ENCODE data around the gene ADAMTS9.

The ADAMTS9 gene

DNA sequence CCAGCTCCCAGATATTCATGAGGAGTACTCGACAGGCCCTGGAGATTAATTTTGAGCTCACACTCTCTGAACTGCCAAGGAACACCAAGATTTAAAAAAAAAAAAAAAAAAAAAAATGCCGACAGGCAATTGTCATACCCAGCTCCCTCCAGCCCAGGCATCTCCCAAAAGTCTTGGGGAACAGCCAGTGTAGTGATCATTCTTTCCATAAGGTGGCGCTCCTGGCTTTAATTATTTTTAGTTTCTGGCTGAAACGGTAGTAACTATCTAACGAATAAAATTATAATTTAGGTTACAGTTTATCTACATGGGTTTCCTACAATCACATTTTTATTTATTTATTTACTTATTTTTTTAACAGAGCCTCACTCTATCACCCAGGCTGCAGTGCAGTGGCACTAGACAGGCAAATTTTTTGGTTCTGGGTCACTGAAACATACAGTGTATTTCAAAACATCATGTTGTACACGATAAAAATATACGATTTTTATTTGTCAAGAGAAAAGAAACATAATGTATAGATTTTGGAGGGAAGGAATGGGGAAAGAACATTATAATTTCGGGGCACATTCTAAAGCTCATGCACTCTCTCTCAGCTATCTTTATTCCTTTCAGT, 157.3 kb downstream of the ADAMTS9 start:
- no peak for DNase-seq

DNA sequence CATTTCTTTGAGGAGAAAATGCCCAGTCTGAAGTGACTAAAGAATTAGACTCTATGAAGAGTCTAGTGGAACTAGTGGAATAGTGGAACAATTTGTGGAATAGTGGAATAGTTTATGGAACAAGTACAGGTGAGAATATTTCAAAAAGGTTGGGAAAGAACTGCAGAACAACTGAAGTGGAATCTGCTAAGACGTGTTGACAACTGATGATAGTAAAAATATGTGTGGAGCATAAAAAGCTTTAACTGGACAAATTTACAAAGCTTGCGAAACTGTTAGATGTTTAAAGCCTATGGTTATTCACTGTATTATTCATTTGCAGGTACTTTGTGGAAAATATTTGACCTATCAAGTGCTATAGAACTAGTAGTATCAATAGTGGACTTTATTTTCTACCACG, 164.5 kb downstream of the ADAMTS9 start:
- no peak for DNase-seq

DNA sequence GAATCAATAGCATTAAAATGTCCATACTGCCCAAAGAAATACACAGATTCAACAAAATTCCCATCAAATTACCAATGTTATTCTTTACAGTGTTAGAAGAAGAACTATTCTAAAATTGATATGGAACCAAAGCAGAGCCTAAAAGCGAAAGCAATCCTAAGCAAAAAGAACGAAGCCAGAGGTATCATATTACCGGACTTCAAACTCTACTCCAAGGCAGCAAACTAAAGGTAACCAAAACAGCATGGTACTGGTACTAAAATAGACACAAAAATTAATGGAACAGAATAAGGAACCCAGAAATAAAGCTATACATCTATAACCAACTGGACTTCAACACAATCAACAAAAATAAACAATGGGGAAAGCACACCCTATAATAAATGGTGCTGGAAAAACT, 167.5 kb downstream of the ADAMTS9 start:
- DNase-seq, result no peak

DNA sequence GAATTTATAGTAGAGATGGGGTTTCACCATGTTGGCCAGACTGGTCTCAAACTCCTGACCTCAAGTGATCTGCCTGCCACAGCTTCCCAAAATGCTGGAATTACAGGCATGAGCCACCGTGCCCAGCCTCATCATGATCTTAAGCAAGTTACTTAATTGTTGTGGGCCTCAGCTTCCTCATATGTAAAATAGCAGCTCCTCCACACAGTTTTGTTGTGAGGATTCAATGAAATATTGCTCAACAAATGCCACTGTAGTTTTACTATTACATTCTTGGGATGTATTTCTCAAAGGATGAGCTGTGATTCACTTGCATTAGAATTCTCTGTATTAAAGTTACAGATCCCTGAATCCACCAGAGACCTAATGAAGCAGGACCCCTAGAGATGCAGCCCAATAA, 168.8 kb downstream of the ADAMTS9 start:
- DNase-seq, result no peak

DNA sequence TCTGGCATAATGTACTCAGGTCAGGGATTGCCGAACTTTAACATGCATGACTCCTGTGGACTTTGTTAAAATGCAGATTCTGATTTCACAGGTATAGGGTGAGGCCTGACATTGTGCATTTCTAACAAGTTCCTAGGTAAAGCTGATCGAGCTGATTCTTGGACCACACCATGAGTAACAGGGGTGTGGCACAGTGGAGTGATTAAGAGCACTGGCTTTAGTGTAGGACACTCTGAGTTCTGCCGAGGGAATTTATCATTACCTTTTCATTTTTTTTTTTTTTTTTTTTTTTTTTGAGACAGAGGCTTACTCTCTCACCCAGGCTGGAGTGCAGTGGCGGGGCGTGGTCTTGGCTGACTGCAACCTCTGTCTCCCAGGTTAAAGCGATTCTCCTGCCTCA, 169.3 kb downstream of the ADAMTS9 start:
- no peak for DNase-seq

DNA sequence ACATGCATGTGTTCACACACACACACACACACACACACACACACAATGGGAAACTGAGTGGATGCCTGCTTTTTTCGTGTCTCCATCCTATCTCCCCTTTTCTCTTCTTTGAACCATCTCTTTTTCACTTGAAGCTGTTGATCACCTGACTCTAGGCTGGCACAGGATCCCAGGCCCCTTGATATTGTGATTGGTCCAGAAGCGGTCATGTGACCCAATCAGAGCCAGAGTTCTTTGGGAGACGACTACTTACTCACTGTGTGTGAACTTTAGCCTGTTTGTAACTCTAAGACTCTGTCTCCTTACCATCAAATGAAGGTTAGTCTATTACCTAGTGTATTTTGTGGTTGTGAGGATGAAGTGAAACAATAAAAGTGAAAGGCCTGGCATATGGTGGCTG, 172.9 kb downstream of the ADAMTS9 start:
- no peak for DNase-seq

DNA sequence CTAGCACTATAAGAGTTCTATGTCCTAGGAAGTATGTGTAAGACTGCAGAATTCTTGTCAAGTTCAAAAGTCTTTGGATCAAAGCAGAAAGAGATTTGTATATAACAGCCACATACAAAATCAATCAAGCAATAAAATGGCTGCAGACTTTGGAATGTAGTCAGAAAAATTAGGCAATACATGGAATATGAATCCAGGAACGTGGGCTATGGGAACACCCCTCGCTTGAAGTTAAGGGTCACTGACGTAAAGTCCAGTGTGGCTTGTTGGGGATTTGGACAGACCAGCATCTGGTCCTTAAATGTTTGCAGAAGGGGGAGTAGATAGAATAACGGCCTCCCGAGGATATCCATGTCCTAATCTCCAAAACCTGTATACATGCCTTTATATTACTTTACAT, 178.6 kb downstream of the ADAMTS9 start:
- no peak for DNase-seq

DNA sequence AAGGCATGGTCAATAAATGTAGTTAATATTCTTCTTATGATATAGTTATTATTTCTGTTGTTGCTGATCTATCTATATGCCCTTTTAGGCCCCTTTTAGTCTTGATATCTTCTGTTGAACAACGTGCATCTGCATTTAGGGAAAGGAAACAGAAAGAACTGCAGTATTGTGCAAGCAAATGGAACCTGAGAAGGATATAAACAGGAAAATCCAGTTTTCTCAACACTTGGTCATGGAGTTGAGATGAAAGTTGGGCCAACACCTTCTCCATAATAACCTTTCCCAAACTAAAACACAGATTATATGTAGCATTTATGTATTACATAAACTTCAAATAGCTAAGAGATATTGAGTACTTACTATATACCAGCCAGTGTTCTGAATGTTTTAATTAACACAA, 179.7 kb downstream of the ADAMTS9 start:
- no peak for DNase-seq

DNA sequence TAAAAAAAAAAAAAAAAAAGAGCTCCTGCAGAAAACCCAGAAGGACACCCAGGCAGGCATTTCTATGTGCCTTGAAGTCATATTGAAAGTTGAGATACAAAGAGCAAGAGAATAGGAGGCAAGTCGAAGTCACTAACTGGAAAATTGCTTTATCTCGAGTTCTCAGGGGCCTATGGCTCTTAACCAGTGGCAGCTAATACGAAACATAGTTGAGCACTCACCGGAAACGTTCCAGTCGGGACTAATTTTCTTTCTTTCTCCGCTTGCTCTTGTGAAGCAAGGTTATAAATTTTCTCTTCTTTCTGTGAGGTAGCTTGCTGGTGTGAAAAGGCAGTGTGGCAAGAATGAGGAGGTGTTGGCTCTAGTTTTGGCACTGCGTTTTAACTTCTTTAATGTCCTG, 181.5 kb downstream of the ADAMTS9 start:
- DNase-seq, result no peak

DNA sequence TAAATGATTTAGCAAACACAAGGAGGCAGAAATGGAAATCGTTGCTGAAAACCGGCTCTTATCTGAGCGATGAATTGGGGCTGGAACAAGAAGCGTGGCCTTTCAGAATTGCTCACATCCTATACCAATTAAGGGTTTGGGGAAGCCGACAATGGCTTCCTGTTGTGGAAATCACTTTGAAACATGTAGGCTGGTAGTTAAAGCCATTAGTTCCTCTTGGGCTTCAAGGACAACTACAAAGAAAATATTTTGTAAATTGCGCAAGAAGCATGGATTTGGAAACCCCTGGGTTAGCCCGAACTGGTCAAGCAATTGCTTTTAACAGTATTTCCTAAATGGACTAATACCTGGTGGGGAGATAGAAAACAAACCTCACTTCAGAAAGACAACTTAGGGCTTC, 182.4 kb downstream of the ADAMTS9 start:
- DNase-seq, result no peak

DNA sequence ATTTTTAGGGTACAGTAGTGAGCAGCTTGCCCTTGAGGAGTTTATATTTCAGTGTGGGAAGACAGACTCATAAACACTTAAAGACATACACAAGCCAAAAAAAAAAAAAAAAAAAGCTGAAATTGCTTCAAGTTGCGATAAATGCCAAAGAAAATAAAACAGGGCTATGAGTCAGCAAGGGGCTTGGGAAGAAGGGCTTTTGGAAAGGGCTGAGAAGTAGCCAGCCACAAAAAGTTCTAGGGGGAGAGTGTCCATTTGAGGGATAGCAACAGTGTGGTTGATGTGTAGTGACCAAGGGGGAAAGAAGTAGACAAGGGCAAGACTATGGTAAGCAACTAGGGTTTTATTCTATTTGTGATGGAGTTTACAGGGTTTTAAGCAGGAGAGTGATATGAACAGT, 185.5 kb downstream of the ADAMTS9 start:
- no peak for DNase-seq

DNA sequence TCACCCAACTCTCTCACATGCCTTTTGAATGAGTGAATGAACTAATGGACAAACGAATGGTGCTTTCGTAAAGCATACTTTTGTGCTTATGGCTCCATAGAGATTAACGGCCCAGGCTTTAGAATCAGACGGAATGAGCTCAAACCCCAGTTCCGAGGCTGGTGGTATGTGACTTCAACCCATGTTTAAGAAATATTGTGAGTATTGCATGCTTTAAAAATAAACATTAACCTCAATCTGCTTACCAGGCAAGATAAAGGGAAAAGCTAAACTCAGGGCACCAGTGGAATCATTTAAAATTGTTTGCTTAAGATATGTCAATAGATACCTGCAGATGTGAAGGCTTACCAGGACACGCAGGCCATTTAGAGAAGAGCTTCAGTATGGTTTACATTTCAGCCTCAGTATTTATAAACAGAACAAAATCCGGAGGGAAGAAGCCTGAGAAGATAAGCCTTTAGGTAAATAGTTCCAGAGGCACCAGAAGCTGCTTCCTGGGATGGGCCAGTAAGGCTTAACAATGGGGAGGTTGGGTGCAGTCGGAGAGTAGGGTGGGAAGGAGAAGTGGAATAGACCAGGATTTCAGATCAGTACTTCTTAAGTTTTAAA, 186.4 kb downstream of the ADAMTS9 start:
- DNase-seq, result no peak

DNA sequence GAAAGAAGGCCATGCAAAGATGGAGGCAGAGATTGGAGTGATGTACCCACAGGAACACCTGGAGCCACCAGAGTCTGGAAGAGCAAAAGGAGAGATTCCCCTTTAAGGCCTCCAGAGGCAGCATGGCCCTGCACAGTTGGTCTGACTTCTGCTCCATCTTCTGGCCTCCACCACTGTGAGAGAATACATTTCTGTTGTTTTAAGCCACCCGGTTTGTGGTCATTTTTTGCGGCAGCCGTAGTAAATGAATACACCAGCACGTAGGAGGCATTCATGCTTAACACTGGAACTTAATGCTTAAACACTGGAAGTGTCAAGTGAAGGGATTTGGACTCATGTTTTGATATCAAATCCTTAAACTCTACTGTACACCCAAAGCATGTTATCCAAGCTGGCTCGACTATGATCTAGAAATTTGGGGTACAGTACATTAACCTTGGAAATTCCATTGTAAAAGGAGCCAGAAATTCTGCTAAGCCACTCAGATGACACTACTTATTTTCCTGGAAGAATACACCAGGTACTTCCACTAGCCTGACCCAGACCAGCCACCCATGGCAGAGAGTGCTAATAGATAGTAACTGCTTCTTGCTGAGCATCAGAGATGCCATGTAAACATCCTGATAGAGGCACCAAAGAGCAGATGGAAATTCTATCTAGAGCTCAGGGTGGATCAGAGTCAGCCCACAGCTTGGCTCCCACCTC, 190.9 kb downstream of the ADAMTS9 start:
- no peak for DNase-seq

DNA sequence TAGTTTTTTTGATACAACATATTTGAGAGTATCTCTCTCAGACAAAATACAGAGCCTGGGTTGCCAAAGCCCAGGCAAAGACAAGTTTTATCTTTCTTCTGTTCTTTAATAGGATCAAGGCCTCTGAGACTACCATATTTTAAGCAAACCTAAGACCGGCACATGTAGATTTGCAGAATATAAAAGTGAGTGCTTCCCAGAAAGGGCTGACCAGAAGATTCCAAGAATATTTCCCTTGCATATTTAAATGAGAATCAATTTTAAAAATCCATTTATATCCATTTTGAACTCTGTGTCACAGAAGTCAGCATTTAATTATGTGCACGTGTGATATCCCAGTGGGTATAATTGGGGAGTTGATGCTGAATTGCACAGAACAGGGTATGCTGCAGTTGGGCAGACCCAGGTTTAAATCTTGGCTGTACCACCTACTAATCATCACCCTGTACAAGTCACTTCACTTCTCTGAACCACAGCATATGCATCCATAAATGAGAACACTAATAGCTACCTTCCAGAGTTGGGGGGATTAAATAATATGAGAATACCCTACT, 191.9 kb downstream of the ADAMTS9 start:
- no peak for DNase-seq

DNA sequence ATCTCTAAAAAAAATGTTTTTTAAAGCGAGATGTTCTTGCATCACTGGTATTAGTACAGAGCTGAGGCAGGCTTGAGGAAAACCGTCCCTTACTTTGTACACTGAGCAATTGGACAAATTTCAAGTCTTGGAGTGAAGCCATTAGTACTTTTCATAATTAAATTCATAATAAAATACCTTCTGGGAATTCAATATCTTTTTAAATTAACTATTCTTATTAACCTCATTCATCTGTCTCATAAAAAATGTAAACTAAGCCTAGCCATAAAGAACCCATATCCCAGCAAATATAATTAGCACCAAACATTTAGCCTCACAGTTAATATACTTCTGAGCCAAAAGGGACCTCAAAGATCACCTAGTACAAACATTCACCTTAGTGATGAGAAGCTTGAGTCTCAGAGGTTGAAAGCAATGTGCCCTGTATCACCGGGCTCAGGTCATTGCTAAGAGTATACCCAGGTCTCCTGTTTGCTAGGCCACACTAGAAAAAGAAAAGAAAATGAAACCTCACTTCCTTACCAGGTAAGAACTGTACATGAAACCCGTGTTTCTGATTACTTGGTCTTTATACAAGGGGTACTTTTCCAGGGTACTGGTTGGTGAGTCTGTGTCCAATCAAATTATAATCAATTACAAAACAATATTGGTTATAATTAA, 192.5 kb downstream of the ADAMTS9 start:
- no peak for DNase-seq

DNA sequence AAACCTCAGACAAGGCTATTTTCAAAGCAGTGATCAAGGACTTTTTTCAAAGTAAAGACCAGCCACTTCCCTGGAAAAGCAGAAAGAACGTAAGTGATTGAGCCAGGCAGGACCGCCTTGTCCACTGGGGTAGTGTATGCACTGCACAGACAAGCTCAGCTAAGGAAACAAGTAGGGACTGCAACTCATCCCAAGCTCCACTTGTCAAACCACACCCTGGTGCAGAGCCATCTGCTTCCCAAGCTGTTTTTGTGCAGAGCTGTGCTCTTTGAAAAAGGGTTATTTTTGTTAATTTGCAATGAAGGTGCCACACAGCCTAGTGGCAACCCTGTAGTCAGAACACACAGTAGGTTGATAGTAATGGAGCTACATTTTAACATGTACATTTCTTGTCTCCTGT, 193.3 kb downstream of the ADAMTS9 start:
- no peak for DNase-seq

DNA sequence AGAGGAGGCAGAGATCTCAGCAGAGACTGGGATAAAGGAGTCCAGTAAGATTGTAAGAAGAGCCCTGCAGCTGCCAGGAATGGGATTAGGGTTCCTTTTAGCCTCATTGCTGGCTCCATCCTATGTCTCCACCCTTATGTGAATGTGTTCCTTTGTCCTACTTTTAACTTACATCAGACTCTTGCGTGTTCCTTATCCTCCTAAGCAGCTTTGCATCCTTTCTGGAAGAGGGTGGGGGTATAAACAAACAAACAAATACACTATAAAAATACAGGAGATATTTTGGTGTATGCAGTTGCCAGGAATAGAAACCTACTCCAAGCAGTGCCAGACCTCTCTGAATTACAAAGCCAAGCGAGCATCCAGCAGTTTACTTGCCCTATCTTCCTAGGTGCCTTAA, 194.7 kb downstream of the ADAMTS9 start:
- no peak for DNase-seq

DNA sequence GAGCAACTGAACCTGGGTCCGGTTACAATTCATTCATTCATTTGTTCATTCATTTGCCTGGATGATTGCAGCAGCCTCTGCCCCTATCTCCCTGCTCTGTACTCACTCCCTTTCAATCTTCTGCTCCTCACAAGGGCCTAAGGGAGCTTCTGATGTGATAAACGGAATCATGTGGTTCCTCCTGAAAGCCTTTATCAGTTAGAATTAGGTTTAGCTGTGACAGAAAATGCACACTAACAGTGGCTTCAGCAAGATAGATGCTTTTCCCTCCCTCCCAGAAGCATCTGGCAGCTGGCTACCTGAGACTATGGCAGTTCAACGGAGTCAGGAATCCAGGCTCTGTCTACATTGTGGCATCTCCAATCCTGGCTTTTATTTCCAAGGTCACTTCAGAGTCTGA, 196.0 kb downstream of the ADAMTS9 start:
- no peak for DNase-seq

DNA sequence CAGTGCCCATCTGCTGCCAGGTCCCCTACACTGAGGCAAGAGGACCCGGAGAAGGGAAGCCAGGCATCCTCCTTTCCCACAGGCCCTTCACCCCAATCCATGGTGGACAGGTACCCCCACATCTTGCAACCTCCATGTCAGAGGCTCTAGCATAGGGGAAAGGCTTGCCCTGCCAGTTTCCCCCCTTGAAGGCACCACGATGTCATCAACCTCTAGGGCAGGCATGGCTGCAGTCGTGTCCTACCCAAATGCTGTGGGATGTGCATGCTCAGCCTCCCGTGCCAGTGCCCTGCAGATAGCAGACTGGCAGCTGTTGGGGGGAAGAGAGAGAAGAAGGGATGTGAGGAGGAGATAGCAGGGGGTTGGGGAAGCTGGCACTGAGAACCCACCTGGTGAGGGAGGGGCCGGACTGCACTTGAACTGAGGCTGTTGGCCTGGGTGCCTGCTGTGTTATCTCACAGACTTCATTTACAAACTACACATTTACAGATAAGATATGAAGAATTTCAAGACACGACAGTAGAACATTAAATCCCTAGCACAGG, 197.5 kb downstream of the ADAMTS9 start:
- no peak for DNase-seq

DNA sequence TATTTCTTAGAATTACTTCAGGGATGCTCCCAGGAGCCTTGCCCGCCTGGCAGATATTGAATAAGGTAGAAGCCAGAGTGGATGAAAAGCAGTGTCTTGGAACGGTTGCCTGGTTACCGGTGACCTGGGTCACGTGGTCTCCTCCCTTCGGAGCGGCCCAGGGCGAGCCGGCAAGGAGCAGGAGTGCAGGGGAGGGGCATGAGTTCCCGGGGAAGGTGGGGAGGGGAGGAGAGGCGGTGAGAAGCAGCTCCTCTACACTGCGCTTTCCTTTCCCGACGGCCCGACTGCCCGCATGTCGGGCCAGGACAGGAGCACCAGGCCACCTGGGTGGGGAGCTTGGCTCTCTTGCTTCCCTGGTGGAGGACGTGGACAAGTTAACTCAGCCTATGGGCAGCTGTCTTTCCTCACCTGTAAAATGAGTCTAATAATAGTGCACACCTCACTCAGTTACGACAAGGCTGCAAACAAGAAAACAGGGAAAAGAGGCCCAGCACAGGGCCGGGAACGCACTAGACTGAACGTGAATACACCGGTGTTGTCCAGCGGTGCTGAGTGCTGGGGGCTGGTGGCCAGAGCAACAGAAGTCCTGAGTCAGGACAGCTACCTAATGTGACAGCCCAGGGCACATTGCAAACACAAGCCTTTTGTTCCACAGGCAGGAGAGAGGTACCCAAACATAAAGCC, 198.3 kb downstream of the ADAMTS9 start:
- no peak for DNase-seq

DNA sequence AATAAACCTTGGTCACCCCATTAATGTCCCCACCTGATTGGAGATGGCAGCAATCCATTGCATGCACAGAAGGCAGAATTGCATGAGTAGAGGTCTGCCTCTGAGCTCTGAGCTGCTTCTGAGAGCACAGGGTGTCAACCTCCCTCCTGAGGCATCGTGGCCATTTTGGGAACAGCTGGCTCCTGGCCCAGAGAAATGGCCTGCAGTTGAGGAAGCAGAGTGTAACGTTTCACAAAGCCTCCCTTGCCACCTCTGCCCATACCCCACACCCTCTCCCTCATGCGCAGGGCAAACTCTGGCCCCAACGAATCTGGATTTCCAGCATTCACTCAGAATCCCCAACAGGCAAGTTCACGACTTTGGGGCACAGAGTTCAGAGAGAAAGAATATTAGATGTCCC, 198.9 kb downstream of the ADAMTS9 start:
- DNase-seq, result no peak

DNA sequence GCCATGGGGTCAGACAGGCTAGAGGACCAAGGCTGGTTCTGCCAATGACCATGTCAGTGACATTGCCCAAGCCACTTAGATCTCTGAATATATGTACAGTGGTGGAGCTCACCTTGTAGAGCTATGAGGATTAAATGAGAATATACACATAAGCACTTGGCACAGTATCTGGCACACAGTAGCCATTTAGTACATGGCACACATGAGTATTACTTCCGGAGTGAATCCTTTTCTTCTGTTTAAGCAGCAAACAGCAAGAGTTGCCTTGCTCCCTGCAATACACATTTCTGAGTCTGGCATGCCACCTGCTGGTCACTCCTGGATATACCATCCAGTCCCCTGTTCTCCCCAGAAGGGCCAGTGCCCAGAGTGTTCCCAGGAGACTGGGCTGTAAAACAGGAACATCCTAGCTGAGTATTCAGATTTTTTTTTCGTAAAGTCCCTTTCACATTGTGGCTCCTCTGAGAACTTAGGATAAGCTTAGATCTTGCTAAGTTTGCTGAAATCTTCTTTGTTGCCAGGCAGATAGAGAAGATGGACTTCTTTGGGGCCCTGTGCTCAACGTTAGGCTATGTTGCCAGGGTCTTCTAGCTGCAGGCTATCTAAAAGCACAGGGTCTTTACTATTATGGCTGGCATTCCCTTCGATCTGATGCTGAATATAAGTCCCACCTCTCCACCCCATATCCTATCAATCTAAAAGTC, 203.4 kb downstream of the ADAMTS9 start:
- DNase-seq, result no peak

Measured in activated gamma-delta T cell (primary cell).